AG10803 (cell line): ENCODE results near the gene RINL.

Experiments used
- DNase-seq: peaks from one replicate; pipeline ENCODE4 v3.0.0; 2010; ENCODE audit warnings: low read depth
- H3K4me3 ChIP-seq: 2 replicates; pipeline ENCODE4 v1.5.1; 2011; ENCODE audit warnings: mild to moderate bottlenecking, low read length, control low read depth
- CTCF ChIP-seq: conservative IDR thresholded peaks from 2 replicates; pipeline ENCODE4 v1.5.1; 2011; ENCODE audit warnings: mild to moderate bottlenecking, low read length, control low read depth, inconsistent platforms

RINL gene

GRCh38 chr19:38877781-38878574 lies at the start of gene RINL:
Gene RINL (minus strand): TSS chr19:38878275. CDS start chr19:38876742, 1,533 bp downstream.
- DNase-seq, result no peak
- H3K4me3 ChIP-seq, result no peak within 1 kb of the TSS
- no peak for TF ChIP-seq CTCF

- no peak overlapping the region for H3K4me3 ChIP-seq
- TF ChIP-seq CTCF, result no peak
- no peak for DNase-seq
These were observed 46.3 kb upstream of the RINL start for GRCh38 chr19:38924388-38924787.

GRCh38 chr19:38922482-38922881 lies 44.4 kb upstream of the RINL start:
- no peak for TF ChIP-seq CTCF
- H3K4me3 ChIP-seq, result no peak overlapping the region
- DNase-seq, result no peak

- TF ChIP-seq CTCF, result no peak
- no peak for DNase-seq
- no peak overlapping the region for H3K4me3 ChIP-seq
These were observed 43.6 kb upstream of the RINL start for GRCh38 chr19:38921420-38922274.

- DNase-seq, result no peak
- TF ChIP-seq CTCF, result no peak
- no peak overlapping the region for H3K4me3 ChIP-seq
These were observed 42.7 kb upstream of the RINL start for GRCh38 chr19:38920602-38921419.

- DNase-seq, result no peak
- TF ChIP-seq CTCF, result no peak
- no peak overlapping the region for H3K4me3 ChIP-seq
These were observed 41.9 kb upstream of the RINL start for GRCh38 chr19:38919837-38920601.
